Liver (tissue), 9 donors: ENCODE data around the gene PLCB2. TPM values are rescaled to one million over a fixed set of nuclear protein-coding genes. Genes with fewer than 3 reads are reported as not detected.

Experiments used
- DNase-seq: peaks from one replicate; pipeline ENCODE4 v3.0.0-alpha.2; 2017; ENCODE audit warnings: low spot score
- H3K27ac ChIP-seq, 2 donors: one replicate each; pipeline ENCODE4 v1.7.0; 2013; ENCODE audit warnings: inconsistent platforms in 2 of 2, low read length in 2 of 2, control low read depth in 1 of 2, low read depth in 1 of 2, mild to moderate bottlenecking in 1 of 2
- H3K27me3 ChIP-seq, 4 donors: one replicate each; pipeline versions ENCODE4 v1.6.1 to v1.7.0; 2013; ENCODE audit warnings: low read length in 3 of 4, inconsistent platforms in 1 of 4, mild to moderate bottlenecking in 1 of 4, moderate library complexity in 1 of 4; ENCODE audit not compliant: control insufficient read depth in 4 of 4, insufficient read depth in 4 of 4
- H3K36me3 ChIP-seq, 4 donors: one replicate each; pipeline versions ENCODE4 v1.6.1 to v1.7.0; 2013; ENCODE audit warnings: low read length in 3 of 4, mild to moderate bottlenecking in 3 of 4, low read depth in 1 of 4, moderate library complexity in 1 of 4; ENCODE audit not compliant: control insufficient read depth in 4 of 4, insufficient read depth in 3 of 4
- H3K4me1 ChIP-seq, 4 donors: one replicate each; pipeline versions ENCODE4 v1.6.1 to v1.7.0; 2013; ENCODE audit warnings: low read length in 3 of 4, mild to moderate bottlenecking in 3 of 4, moderate library complexity in 1 of 4; ENCODE audit not compliant: control insufficient read depth in 4 of 4, insufficient read depth in 4 of 4
- H3K4me3 ChIP-seq, 3 donors: one replicate each; pipeline versions ENCODE4 v1.6.1 to v1.7.0; 2013; ENCODE audit warnings: low read length in 3 of 3, control low read depth in 1 of 3, low read depth in 1 of 3, mild to moderate bottlenecking in 1 of 3
- H3K9ac ChIP-seq, 2 donors: one replicate each; pipeline ENCODE4 v1.7.0; 2013; ENCODE audit warnings: low read length in 2 of 2, mild to moderate bottlenecking in 2 of 2, moderate library complexity in 2 of 2, control low read depth in 1 of 2, low read depth in 1 of 2
- H3K9me3 ChIP-seq, 4 donors: one replicate each; pipeline versions ENCODE4 v1.6.1 to v1.7.0; 2013; ENCODE audit warnings: low read length in 3 of 4; ENCODE audit not compliant: control insufficient read depth in 4 of 4
- ATF3 ChIP-seq: IDR thresholded peaks from 2 replicates; pipeline ENCODE4 v1.6.1; 2016; ENCODE audit warnings: antibody characterized with exemption
- CTCF ChIP-seq: fragments of 150-350 bp; IDR thresholded peaks from 2 replicates; pipeline ENCODE4 v1.5.1; 2017; ENCODE audit warnings: improper control_type of control experiment, low read depth, low read length; ENCODE audit not compliant: missing input control
- EGR1 ChIP-seq, 2 donors: IDR thresholded peaks; 2 replicates each; pipeline ENCODE4 v1.6.1; 2016 to 2018; ENCODE audit warnings: antibody characterized with exemption in 2 of 2, low read depth in 2 of 2
- FOXA1 ChIP-seq: IDR thresholded peaks from 2 replicates; pipeline ENCODE4 v1.6.1; 2016; ENCODE audit warnings: antibody characterized with exemption
- FOXA2 ChIP-seq: IDR thresholded peaks from 2 replicates; pipeline ENCODE4 v1.6.1; 2016; ENCODE audit warnings: antibody characterized with exemption
- GABPA ChIP-seq, 2 donors: IDR thresholded peaks in 1 of 2; conservative IDR thresholded peaks in 1 of 2; 2 replicates each; pipeline ENCODE4 v1.6.1; 2016; ENCODE audit warnings: antibody characterized with exemption in 2 of 2, mild to moderate bottlenecking in 1 of 2, moderate library complexity in 1 of 2
- HNF4G ChIP-seq: IDR thresholded peaks from 2 replicates; pipeline ENCODE4 v1.6.1; 2016; ENCODE audit warnings: antibody characterized with exemption
- JUND ChIP-seq, 2 donors: IDR thresholded peaks; 2 replicates each; pipeline ENCODE4 v1.6.1; 2016; ENCODE audit warnings: antibody characterized with exemption in 2 of 2
- MAX ChIP-seq: IDR thresholded peaks from 2 replicates; pipeline ENCODE4 v1.6.1; 2016; ENCODE audit warnings: antibody characterized with exemption
- NR2F2 ChIP-seq: IDR thresholded peaks from 2 replicates; pipeline ENCODE4 v1.6.1; 2016; ENCODE audit warnings: antibody characterized with exemption
- RAD21 ChIP-seq, 2 donors: IDR thresholded peaks; 2 replicates each; pipeline ENCODE4 v1.6.1; 2016; ENCODE audit warnings: antibody characterized with exemption in 2 of 2, mild to moderate bottlenecking in 2 of 2
- TAF1 ChIP-seq: conservative IDR thresholded peaks from 2 replicates; pipeline ENCODE4 v1.6.1; 2016; ENCODE audit warnings: antibody characterized with exemption, mild to moderate bottlenecking
- ZBTB33 ChIP-seq: IDR thresholded peaks from 2 replicates; pipeline ENCODE4 v1.6.1; 2016; ENCODE audit warnings: antibody characterized with exemption
- WGBS: extraction: QIAGEN DNeasy Blood & Tissue Kit; methylation state at CpG from one replicate; pipeline ENCODE4 v1.1.7; 2013; 5-methylcytosine and 5-hydroxymethylcytosine counted together
- polyA plus RNA-seq, 2 donors: library from polyadenylated mRNA; stranded (reverse) in 1 of 2; unstranded in 1 of 2; fragments of 200-250 nt in 1 of 2; fragments of >200 nt in 1 of 2; fragmentation: Nextera tagmentation in 1 of 2; extraction: Ambion mirVana in 1 of 2; gene quantifications; one replicate each; pipeline versions ENCODE4 v1.2.1 to v1.2.3, GENCODE V29; 2013 to 2015
- total RNA-seq, 2 donors: library from RNA; depleted of rRNA; stranded (reverse); fragments of >200 nt; gene quantifications; one replicate each; pipeline ENCODE4 v1.2.3, GENCODE V29; 2014
- donor health status: healthy.
- donor health status: healthy.
- donor health status: healthy.
- donor health status: healthy.
- donor health status: healthy.

PLCB2 gene
- total and polyA plus RNA-seq, 4 donors = 2.1 to 13.3 (median 7.6) TPM

- Histone ChIP-seq H3K36me3 (no peaks in the 10 kb centered on the region), H3K4me3 (no peak overlapping the region), H3K9ac (no peak overlapping the region), H3K9me3 (no peaks in the 10 kb centered on the region), H3K4me1 (peaks cover 9 to 13% (median 11%) of the 10 kb centered on the region in 4 donors), H3K27ac (no peak overlapping the region), H3K27me3 (peaks cover 0 to 4% (median under 1%) of the 10 kb centered on the region in 4 donors)
- DNase-seq = no peak
- no peak for TF ChIP-seq GABPA (IDR thresholded peaks at IDR 0.05 in 1 of 2, conservative IDR thresholded peaks at IDR 0.05 in 1 of 2)
- TF ChIP-seq JUND (IDR thresholded peaks at IDR 0.05) = no peak
- no peak for TF ChIP-seq HNF4G
- TF ChIP-seq TAF1 = no peak
- TF ChIP-seq RAD21 (IDR thresholded peaks at IDR 0.05) = no peak
- TF ChIP-seq FOXA2 = no peak
- no peak for TF ChIP-seq NR2F2
- no peak for TF ChIP-seq EGR1 (IDR thresholded peaks at IDR 0.05; ENCODE audit: low read depth in 2 of 2)
- no peak for TF ChIP-seq ATF3
- 86% methylated on average over 10 of the region's 10 CpGs for WGBS
These were observed 56.1 kb downstream of the PLCB2 start for GRCh38 chr15:40251486-40252140.

- DNase-seq = no peak
- peaks cover 0 to 4% (median under 1%) of the 10 kb centered on the region in 4 donors for H3K27me3 ChIP-seq
- no peaks in the 10 kb centered on the region for H3K36me3 ChIP-seq
- H3K9ac ChIP-seq = no peak overlapping the region
- no peak overlapping the region for H3K4me3 ChIP-seq
- WGBS = 95% methylated on average over 13 of the region's 13 CpGs
- no peak overlapping the region for H3K27ac ChIP-seq
- peaks cover 9 to 13% (median 11%) of the 10 kb centered on the region in 4 donors for H3K4me1 ChIP-seq
- TF ChIP-seq FOXA1 (no peak), FOXA2 (no peak), EGR1 (IDR thresholded peaks at IDR 0.05; ENCODE audit: low read depth in 2 of 2) (no peak), CTCF (no peak), ZBTB33 (no peak), MAX (no peak), RAD21 (IDR thresholded peaks at IDR 0.05) (no peak)
- no peaks in the 10 kb centered on the region for H3K9me3 ChIP-seq
These were observed 56.8 kb downstream of the PLCB2 start for GRCh38 chr15:40250771-40251483.
